Measurements from ENCODE around the gene OSBPL2.

GRCh38 chr20:62302341-62303061 is 64.2 kb downstream of the OSBPL2 start, which contains the start of gene ADRM1:
- TF ChIP-seq CTCF (IDR thresholded peaks at IDR 0.05 in 8 of 11, conservative IDR thresholded peaks at IDR 0.05 in 3 of 11) (peak; percentile 95 to 99 (median 98)), POLR2A (IDR thresholded peaks at IDR 0.05) (peak in 1 of 3 donors; percentile 81), POLR2AphosphoS5 (IDR thresholded peaks at IDR 0.05) (peak in 2 of 3 donors; percentile 87 to 94)

All from spleen (tissue), 7 donors.